Esophagus squamous epithelium (tissue), 5 donors: ENCODE results near the gene LEO1. TPM values are rescaled to one million over a fixed set of nuclear protein-coding genes. Genes with fewer than 3 reads are reported as not detected.
A peak's percentile ranks its signal among the peaks of the same experiment; 100 is the strongest.

Source experiments
- DNase-seq: peaks from one replicate; lab custom pipeline; 2025; lab: John Stamatoyannopoulos, UW
- H3K27ac ChIP-seq, 4 donors: fragments of 200-600 bp; sonication (generic); one replicate each; pipeline ENCODE4 v1.5.1; 2016 to 2019; ENCODE audit warnings: mild to moderate bottlenecking in 1 of 4
- H3K27me3 ChIP-seq, 4 donors: fragments of 200-600 bp; sonication (generic); 1 replicate in 3 of 4; 2 replicates in 1 of 4; pipeline versions ENCODE4 v1.5.1 to v1.6.0; 2017 to 2021; ENCODE audit warnings: antibody characterized with exemption in 1 of 4
- H3K36me3 ChIP-seq, 3 donors: fragments of 200-600 bp; sonication (generic); one replicate each; pipeline ENCODE4 v1.5.1; 2016 to 2019
- H3K4me1 ChIP-seq, 3 donors: fragments of 200-600 bp; sonication (generic); one replicate each; pipeline ENCODE4 v1.5.1; 2017 to 2019
- H3K4me3 ChIP-seq, 4 donors: fragments of 200-600 bp; sonication (generic); 1 replicate in 3 of 4; 2 replicates in 1 of 4; pipeline ENCODE4 v1.5.1; 2016 to 2019; ENCODE audit warnings: mild to moderate bottlenecking in 2 of 4, moderate library complexity in 1 of 4
- H3K9me3 ChIP-seq, 3 donors: fragments of 200-600 bp; sonication (generic); one replicate each; pipeline ENCODE4 v1.5.1; 2016 to 2019
- POLR2A ChIP-seq, 4 donors: fragments of 450-650 bp; IDR thresholded peaks; one replicate each; pipeline ENCODE4 v1.6.1; 2017; ENCODE audit warnings: antibody characterized with exemption in 4 of 4, mild to moderate bottlenecking in 4 of 4, moderate library complexity in 3 of 4
- WGBS, 2 donors: methylation state at CpG; one replicate each; pipeline ENCODE4 v1.1.5; 2018; 5-methylcytosine and 5-hydroxymethylcytosine counted together
- intact Hi-C: fragments of 100-400 bp; cut with DNase I; formaldehyde crosslinking; loops from one replicate; pipeline ENCODE4 v1.15.0; 2022
- total RNA-seq, 4 donors: library from RNA; depleted of rRNA; stranded (reverse); fragments of >200 nt; gene quantifications; one replicate each; pipeline ENCODE4 v1.1.0, GENCODE V29; 2016
- TF ChIP-seq, protein P1 (sequence below), 6 experiments: fragments of 450-650 bp in 4 of 6; fragments of 200-600 bp in 2 of 6; sonication (generic) in 2 of 6; IDR thresholded peaks; one replicate each; pipeline ENCODE4 v1.5.1; 2016 to 2019; ENCODE audit warnings: antibody characterized with exemption in 6 of 6, mild to moderate bottlenecking in 4 of 6, moderate library complexity in 4 of 6
- donor health status: DM: yes; HTN: yes; CAD: no.

The LEO1 gene
- total RNA-seq: 10 to 100 TPM; 23.5 to 38.3 (median 32.4) TPM

DNA sequence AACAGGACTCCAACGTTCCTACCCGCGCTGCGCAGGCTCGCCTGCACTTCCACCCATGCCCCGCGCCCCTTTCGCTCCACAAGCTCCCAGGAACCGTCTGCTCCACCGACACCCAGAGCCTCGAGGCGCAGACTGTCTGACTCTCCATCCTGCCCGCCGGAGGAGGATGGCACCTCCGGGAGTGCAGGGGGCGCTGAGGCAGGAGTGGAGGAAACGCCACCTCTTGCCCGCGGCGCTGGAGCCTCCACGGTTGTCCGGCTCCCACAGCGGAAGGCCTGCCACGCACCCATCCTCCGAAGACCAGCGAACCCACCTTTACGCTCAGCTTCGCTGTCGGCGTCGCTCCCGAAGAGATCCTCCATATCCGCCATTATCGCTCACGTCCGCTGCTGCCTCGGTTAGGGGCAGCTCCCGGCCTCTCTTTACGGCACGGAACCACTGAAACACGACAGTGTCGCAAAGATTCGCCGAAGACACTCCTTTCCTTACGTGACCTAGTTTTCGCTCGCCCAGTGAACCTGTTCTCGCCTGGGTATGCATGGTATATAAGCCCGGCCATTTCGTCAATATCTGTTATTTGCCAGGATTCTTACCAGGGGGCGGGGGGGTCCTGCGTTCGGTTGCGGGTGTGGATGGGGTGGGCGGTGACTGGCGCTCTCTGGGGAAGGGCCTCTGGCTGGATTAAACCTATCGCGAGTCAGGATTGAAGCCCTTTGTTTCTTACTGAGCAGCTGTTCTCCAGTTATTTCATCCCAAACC lies at the start of gene LEO1:
LEO1 (minus strand) TSS at position 404 of the 759 bp plus-strand sequence; CDS start at position 371, 33 bp downstream.
- Histone ChIP-seq H3K4me1 (peaks cover 3 to 27% (median 17%) of the 10 kb centered on the region in 3 donors), H3K9me3 (peaks cover 0 to 14% (median 13%) of the 10 kb centered on the region in 3 donors), H3K27ac (peak within 1 kb of the TSS; percentile 94 to 95 (median 94)), H3K4me3 (peak within 1 kb of the TSS; percentile 82 to 95 (median 88)), H3K36me3 (peaks cover 0 to 20% (median 0%) of the 10 kb centered on the region in 3 donors), H3K27me3 (no peaks in the 10 kb centered on the region)
- 0 to 1% methylated on average over 23 to 34 of the region's 58 CpGs for WGBS, 2 donors
- intact Hi-C loops: no loop called here
- peak in 2 of 4 donors; percentile 7 to 62 for TF ChIP-seq POLR2A (IDR thresholded peaks at IDR 0.05)
- TF ChIP-seq, protein P1, sequence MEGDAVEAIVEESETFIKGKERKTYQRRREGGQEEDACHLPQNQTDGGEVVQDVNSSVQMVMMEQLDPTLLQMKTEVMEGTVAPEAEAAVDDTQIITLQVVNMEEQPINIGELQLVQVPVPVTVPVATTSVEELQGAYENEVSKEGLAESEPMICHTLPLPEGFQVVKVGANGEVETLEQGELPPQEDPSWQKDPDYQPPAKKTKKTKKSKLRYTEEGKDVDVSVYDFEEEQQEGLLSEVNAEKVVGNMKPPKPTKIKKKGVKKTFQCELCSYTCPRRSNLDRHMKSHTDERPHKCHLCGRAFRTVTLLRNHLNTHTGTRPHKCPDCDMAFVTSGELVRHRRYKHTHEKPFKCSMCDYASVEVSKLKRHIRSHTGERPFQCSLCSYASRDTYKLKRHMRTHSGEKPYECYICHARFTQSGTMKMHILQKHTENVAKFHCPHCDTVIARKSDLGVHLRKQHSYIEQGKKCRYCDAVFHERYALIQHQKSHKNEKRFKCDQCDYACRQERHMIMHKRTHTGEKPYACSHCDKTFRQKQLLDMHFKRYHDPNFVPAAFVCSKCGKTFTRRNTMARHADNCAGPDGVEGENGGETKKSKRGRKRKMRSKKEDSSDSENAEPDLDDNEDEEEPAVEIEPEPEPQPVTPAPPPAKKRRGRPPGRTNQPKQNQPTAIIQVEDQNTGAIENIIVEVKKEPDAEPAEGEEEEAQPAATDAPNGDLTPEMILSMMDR (IDR thresholded peaks at IDR 0.05): peak in 4 of 6 experiments; percentile 27 to 47 (median 37)
- peak; percentile 68 for DNase-seq

DNA sequence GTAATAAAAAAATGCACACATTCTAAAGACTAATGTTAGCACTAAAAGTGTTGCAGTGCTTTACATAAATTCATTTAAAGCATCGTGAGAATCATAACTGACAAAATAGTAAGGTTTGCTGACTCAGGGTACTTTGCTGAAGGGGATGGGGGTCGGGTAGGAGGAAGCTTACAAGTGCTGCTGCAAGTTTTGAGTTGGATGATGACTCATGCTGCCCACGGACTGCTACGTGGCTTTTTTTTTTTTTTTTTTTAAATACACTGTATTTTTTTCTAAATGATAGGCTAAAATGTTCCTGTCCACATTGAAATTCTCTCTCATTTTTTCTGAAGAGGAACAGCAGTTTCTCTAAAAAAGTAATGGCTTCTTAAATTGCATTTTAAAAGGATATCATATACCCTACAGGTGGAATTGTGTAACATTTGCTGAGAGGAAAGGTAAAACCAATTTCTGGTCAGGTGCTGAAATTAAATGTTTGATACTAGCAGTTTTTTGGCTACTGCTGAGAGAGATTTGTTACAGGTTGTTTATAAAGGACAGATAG lies 49.6 kb upstream of the LEO1 start:
- 0 to 3% methylated on average over 4 of the region's 4 CpGs for WGBS, 2 donors
- H3K9me3 ChIP-seq: no peaks in the 10 kb centered on the region
- DNase-seq: no peak
- intact Hi-C loops: no loop called here
- peaks cover 1 to 65% (median 15%) of the 10 kb centered on the region in 3 donors for H3K4me1 ChIP-seq
- TF ChIP-seq, protein P1 (IDR thresholded peaks at IDR 0.05): peak in 1 of 6 experiments; percentile 24
- no peak for TF ChIP-seq POLR2A (IDR thresholded peaks at IDR 0.05)
- H3K4me3 ChIP-seq: peak overlapping the region; percentile 49 to 88 (median 72)
- no peaks in the 10 kb centered on the region for H3K27me3 ChIP-seq
- no peaks in the 10 kb centered on the region for H3K36me3 ChIP-seq
- peak overlapping the region; percentile 91 to 100 (median 96) for H3K27ac ChIP-seq

DNA sequence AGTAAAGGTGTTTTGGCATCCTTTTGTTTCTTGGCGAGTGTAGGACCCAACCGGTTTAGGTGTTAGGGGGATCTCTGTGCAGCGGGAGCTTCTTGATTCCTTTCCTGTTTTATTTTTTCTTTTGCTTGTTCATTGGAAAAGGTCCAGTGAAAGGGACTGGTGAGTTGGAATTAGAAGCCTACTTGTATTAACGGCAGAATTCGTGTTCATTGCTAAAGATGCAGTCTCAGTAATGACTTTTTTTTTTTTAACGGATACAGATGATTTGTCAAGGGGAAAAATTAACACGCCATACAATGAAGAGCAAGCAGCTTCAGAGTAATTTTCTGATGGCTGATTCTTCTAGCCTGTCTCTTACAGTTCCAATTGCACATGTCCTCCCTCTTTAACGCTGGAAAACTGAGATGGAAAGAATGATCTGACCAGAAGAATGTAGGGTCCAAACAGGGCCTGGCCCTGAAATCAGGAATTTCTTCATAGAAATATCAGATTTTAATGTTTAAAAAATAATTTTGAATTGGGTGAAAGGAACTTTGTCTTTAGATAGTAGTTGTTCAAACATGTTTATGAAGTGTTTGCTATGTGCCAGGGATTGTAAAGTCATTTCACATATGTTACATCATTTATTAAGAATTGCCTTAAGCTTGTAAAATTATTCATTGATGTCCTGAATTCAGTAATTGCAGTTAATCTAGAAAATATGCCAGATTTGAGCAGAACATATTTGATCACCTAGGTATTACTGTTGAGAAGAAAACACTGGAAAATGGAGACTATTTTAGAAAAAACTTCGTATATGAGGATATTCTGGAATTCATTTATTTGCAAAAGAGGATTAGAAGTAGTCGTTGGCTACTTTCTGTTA lies 48.9 kb upstream of the LEO1 start:
- Histone ChIP-seq H3K27me3 (no peaks in the 10 kb centered on the region), H3K4me1 (peaks cover 0 to 58% (median 15%) of the 10 kb centered on the region in 3 donors), H3K4me3 (peak overlapping the region; percentile 49 to 88 (median 72)), H3K27ac (peak overlapping the region; percentile 91 to 100 (median 96)), H3K36me3 (no peaks in the 10 kb centered on the region), H3K9me3 (no peaks in the 10 kb centered on the region)
- TF ChIP-seq, protein P1 (IDR thresholded peaks at IDR 0.05): no peak
- intact Hi-C loops: no loop called here
- no peak for DNase-seq
- WGBS, 2 donors: 2 to 3% methylated on average over 10 of the region's 10 CpGs

DNA sequence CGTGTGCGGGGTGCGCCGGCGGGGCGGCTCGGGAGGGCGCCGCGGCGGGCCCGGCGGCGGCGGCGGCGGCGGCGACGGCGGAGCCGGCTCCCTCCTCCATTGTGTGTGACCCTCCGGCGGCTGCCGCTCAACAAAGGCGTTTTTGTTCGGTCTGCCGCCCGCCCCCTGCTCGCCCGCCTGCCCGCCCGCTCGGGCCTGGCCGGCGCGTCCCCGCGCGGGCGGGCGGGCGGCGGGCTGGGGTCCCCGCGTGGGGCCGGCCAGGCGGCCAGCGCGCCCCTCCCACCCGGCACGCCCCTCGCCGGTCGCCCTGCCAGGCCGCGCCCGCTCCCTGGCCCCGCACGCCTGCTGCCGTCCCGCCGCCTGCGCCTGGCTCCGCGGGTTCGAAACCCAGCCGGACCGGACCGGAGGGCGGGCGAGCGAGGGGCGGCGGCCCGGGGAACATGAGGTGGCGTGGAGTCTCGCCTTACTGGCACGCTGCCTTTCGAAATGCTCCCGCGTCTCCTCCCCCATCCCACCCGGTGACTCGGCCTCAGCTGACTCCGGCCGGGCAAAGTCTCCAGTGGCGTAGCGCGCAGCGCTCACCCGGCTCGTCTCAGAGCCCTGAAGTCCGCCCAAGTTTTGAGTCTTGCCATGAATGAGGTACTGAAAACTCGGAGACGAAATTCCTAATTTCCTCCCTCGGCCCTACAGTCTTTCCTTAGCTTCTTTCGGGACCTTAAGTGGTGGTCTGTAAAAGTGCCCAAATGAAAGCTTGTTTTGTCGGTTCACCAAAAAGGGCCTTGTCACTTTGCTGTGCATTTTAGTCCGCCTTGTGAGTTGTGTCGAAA lies 48.0 kb upstream of the LEO1 start:
- Histone ChIP-seq H3K9me3 (no peaks in the 10 kb centered on the region), H3K36me3 (no peaks in the 10 kb centered on the region), H3K27ac (peak overlapping the region; percentile 91 to 100 (median 96)), H3K4me1 (peaks cover 0 to 49% (median 15%) of the 10 kb centered on the region in 3 donors), H3K4me3 (peak overlapping the region; percentile 49 to 88 (median 72)), H3K27me3 (no peaks in the 10 kb centered on the region)
- intact Hi-C loops: no loop called here
- peak; percentile 46 for DNase-seq
- WGBS, 2 donors: 0 to 3% methylated on average over 7 to 24 of the region's 100 CpGs
- TF ChIP-seq, protein P1 (IDR thresholded peaks at IDR 0.05): peak in 1 of 6 experiments; percentile 5
- peak in 2 of 4 donors; percentile 76 to 85 for TF ChIP-seq POLR2A (IDR thresholded peaks at IDR 0.05)
